TTC549 (cell line): ENCODE measurements around the gene CSMD2.
"Not testable (repeated sequence)": the region's sequence is repeated elsewhere in the genome, so short reads cannot be mapped to it uniquely, and the experiment has no call there.

Experiments
- FAIRE-seq: peaks from 2 replicates; lab custom pipeline; 2012; peaks lifted over from hg19 to GRCh38; lab: Jason Lieb, UNC

The CSMD2 gene

DNA sequence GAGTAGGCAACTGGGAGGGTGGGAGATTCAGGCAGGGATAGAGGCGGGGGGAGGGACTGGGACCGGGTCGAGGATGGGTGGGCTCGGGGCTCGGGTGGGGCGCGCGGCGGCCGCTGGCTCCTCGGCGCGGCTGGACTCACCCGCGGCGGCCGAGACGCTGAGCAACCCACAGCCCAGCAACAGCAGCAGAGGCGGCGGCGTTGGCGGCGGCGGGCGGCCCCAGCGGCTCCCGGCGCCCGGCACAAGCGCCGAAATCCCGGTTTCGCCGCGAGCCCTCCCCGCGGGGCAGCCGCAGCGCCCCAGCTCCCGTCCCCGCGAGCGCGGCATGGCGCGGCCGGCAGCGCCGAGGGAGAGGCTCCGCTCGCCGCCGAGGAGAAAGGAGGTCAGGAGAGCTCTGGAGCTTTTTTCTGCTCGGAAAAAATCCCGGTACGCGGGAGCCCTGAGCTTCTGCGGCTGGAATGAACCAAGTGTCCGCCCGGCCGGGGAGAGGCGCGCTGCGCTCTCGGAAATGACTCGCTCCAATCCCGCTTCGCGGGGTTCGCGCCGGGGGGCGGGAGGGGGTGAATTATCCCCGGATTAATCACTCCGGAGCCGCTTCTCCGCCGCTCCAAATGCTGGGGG is at the start of gene CSMD2:
Gene CSMD2, minus strand, starts transcription at position 460 of the 621 bp plus-strand sequence. Its CDS starts 133 bp downstream, at position 327.
- FAIRE-seq: no peak

DNA sequence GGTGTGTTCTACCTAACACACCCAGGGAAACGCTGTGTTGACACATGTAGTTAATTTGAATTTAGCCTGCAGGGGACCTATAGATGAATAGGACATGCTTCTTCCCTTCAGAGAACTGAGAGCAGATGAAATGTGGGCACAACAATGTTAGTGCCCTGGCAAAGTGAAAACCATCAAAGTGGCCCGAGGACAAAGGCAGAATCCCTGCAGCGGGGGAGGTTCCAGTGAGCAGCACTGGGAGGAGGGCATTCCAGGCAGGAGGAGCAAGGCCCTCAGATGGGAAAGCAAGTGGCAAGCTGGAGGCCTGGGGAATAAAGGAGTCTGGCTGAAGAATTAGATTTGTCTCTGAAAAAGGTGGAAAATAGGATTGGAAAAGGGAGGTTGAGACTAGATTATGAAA is 48.9 kb upstream of the CSMD2 start:
- FAIRE-seq: no peak

DNA sequence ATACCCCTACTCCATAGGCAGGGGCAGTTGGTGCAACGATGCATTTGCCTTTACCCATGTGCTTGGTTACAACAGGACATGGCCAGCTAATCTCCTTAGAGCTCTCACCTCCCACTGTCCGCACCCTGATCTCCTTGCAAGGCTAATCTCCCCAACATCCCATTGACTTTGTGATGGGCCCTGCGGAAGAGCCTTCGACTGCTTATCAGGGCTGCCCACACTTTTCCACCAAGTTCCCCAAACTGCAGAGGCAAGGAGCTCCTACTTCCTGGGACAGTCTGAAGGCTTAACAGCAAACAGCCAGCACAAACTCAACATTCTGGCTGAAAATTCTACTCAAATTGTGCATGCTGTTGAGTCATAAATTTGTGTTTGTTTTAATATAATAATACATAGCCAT is 47.6 kb upstream of the CSMD2 start:
- no peak for FAIRE-seq

DNA sequence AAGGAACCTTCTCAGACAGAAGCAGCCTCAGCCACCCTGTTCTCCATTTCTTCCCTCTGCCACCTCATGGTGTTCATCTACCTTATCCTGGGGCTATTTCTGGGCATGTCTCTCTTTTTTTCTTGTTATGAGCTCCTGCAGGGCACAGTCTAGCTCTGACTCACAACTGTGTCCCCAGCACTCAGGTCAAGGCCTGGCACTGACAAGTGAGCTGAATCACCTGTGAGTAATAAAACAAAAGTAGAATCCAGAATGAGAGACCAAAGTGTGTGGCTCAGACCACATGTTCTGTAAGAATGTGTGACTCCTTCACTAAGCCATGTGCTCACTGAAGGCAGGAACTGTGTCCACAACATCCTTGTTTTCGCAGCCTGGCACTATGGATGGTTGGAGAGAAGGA is 34.9 kb upstream of the CSMD2 start:
- FAIRE-seq: no peak

DNA sequence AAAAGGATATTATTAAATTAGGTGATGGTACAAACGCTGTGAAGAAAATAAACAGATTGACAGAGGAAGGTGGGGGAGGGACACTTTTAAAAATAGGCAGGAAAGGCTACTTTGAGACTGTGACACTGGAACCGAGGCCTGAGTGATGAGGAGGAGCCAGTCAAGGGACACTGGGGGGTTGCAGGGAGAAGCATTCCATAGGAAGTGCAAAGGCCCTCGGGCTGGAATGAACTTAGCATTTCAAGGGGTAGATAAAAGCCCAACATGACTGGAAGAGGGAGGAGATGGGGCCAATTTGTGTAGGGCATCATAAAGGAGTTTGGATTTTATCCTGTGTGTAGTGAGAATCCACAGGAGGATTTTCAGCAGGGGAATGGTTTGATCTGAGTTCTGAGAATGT is 27.6 kb upstream of the CSMD2 start:
- no peak for FAIRE-seq

DNA sequence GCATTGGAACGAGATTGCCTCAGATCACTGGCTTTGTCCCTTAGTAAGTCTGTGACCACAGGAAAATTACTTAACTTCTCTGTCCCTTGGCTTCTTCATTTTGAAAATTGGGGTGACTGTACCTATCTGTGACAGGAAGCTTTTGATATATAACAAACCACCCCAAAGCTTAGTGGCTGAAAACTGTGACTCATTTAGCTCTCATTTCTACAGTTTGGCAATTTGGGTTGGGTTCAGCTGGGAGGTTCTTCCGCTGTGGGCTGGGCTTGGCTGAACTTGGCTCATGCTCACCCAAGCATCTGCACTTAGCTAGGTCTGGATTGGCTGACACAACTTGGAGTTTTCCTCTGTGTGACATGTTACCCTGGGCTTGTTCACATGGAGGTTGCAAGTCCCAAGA is 25.7 kb upstream of the CSMD2 start:
- no peak for FAIRE-seq

DNA sequence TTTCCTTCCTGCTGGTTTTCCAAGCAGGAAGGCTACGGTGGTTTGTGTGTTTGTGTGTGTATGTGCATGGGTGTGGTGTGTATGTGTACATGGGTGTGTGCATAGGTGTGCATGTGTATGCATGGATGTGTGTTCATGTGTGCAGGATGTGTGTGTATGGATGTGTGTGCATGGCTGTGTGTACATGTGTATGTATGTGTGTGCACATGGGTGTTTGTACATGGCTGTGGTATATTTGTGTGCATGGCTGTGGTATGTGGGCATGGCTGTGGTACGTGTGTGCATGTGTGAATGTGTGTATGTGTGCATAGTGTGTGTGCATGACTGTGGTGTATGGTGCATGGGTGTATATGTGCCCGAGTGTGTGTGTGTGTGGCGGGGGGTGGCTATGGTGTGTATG is 24.0 kb upstream of the CSMD2 start:
- no peak for FAIRE-seq

DNA sequence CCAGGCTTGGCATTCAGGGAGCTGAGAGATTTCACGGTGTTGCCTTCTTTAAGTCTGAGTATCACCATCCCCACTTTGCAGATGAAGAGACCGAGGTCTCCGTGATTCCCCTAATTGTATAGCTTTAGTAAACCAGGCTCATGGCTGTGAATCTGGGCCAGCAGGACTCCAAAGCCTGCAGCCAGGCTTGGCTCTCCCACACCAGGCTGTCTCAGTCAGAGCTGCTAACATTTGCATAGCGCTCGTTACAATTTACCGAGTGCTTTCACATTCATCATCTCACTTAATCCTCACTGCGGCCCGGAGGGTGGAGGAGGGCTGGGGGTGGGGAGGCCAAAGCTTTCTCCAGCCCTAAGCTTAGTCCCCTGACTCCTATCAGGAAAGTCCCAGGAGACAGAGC is 23.4 kb upstream of the CSMD2 start:
- no peak for FAIRE-seq

DNA sequence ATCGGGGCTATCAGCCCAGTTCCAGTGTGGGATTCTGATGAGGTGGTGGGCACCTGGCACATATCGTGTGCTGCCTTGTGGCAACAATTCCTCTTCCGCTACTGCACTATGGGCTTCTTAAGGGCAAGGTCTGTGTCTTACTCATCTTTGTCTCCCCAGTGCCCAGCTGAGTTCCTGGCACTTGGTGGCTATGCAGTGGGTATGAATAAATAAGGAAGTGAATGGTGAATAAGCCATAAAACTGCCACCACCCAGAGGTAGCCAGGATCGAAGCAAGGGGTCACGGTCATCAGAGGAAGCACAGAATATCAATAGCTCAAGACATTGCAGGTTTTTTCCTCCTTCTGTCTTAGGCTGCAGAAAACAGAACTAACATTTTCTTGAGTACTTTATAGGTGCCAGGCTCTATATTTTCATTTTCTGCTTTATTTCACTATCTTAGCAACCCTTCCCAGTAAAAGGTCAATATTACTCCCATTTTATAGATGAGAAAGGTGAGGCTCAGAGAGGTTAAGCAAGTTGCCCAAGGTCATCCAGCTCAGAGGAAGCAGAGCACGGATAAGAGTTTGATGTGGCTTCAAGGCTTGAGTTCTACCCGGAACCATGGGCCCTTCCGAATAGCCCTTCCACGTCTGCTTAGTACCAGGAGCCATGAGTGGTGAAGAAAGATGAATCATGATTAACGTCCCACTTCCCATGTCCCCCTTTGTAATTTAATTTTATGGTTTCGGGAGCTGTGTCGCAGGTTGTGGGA is 21.9 kb upstream of the CSMD2 start:
- no peak for FAIRE-seq

DNA sequence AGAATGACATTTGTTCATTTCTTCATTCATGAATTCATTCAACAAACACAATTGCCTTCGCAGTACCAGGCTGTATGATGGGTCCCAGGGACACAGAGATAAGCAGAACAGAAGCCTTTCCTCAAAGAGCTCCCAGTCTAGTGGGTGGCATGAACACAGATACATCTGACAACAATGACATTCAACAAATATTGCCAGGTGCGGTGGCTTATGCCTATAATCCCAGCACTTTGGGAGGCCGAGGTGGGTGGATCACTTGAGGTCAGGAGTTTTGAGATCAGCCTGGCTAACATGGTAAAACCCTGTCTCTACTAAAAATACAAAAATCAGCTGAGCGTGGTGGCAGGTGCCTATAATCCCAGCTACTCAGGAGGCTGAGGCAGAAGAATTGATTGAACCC is 18.4 kb upstream of the CSMD2 start:
- not testable (repeated sequence) for FAIRE-seq

DNA sequence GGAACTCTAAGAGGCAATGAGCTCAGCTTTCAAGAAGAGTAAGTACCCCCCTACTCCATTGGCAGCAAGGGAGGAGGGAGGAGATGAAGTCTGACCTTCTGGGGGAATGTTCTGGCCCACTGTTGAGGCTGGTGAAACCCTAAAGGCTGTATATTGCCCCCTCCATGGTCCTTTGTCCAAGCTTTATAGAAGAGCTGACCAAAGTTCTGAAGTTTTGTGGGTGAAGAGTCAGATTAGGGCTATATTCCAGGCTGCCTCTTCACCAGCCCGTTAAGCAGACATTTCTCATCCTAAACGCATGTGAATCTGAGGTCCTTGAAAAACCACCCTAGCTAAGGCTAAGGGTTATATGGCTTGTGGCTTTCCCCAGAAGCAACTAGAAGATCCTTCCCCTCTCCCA is 13.0 kb upstream of the CSMD2 start:
- no peak for FAIRE-seq

DNA sequence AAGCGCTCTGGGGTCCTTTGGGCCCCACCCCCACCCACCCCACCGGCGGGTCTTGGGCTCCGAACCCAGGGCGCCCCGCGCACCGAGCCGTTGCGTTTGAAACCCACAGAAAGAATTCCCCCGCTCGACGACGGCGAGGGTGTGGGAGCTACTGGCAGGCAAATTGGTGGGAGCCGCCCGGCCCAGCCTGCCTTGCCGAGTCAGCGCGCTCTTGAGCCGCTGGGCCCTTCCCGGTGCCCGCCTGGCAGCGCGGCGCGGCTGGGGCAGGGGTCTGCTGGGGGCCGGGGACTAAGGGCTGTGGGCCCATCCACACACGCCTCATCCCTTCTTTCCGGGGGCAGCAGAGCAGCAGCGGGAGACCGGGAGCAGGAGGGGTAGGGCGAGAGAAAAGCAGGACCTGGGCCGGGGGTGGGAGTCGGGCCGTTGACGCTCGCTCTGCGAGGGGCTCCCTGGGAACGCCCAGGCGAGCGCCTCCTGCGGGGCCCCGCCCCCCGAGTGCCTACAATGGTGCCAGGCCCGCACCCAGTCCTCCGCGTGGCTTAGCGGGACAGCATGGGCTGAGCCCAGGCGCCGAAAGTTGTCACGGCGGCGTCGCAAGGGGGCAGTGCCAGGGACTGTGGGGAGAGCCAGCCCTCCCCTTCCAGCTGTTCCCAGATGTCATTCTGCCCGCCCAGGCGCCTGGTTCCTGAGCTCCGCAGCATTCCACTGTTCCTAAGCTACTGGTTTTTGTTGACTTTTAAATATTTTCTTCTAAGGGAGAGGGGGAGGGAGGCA is 12.0 kb upstream of the CSMD2 start, which contains the start of gene C1orf94:
Gene C1orf94, plus strand, starts transcription at position 78 of the 774 bp plus-strand sequence. CDS start 883 bp downstream, outside the sequence.
- FAIRE-seq: no peak

DNA sequence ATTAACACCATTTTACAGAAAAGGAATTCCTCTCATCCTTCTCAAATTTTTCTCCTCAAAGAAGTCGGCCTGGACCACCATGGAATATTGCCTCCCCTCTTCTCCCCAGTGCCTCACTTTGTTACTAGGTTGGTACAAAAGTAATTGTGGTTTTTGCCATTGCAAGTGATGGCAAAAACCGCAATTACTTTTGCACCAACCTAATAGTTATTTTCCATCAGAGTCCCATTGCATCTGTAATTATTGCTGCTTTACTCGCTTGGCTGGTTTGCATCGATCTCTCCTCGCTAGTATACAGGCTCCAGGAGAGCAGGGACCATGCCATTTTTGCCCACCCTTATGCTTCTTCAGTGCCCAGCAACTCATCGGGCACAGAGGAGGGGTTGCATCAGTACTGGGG is 10.7 kb upstream of the CSMD2 start:
- no peak for FAIRE-seq

DNA sequence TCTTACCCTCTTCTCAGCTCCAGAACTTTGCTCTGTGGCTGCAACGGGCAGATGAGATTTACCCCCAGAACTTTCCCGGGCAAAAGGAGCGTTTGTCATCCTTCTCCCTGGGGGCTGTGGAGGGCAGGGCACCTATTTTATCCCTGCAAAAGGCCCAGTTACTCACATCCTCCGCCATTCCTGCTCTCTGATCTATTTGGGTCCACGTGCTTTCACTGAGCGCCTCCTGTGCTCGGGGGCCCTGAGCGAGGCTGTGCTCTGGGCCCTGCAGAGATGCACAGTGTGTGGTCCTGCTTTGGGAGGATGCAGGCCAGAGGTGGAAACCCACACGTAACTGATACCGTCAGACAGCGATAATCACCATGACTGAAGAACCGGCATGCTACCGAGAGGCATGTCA is 2.4 kb upstream of the CSMD2 start:
- no peak for FAIRE-seq

DNA sequence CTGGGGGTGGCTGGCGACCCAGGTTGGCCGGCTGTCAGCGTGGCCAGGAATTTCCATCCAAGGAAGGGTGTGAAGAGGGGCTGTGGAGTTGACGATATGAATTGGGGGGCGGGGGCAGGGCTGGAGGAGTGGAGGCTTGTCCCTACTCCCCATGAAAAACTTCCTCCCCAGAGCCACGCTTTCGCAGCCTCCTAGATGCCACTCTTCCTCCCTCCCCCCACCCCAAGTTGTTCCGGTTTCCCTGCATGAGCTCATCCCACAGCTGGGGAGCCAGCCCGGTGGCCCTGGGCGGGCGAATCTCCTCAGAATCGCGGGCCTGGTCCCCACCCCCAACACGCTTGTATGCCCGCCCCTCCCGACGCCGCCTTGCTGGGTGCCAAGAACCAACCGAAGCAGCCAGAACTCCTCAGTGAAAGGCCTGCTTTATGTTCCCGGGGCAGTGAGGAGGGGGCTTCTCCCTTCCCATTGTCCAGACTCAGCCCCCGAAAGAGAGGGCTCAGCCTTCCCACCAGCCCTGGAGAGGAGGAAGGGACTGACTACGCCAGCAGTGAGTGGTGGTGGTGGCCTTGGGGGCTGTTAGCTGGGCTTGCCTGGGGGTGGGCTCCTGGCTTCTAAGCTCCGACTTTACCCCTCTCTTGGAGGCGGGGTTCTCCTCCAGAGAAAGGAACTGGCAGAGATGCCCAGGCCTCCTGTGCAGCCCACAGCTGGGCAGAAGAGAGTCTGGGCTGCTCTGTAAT is 1.8 kb upstream of the CSMD2 start:
- FAIRE-seq: no peak

DNA sequence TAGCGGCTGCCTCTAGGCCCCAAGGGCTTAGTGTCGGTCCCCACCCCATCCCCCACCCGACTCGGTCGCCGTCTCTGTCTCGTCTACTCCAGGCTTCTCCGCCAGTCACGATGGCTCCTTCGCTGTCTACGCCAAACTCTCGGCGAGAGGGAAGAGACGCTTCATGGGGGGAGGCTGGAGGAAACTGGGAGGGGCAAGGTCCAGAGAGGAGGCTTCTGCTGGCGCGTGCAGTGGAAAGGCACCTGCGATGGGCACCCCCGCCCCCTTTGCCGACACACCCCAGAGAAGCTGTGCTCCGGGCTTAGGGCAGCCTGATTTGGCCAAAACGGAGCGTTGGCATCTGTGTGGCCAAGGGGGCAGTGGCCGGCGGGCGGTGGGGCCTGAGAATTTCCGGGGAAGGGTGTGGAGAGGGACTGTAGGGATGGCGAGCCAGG is 1.2 kb upstream of the CSMD2 start:
- no peak for FAIRE-seq

DNA sequence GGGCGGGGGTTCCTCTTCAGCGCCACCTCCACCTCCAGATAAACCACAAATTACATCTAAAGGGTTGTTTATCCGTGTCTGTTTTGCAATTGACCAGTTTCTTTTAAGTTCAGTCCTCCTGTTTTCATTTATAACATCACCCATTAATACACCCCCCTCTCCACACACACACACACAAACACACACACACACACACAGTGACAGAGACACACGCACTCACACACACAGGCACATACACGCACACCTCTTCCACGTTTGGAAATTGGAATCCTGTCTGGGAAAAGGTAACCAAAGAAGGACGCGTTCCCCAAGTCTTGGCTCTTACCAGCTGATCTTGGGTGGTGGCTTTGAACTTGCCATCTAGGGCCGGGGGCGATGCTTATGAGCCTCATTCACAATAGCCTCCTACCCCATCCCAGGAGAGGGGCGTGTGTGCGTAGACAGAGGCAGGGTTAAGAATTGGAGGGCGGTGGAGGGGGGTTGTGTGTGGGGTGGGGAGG is 442 bp upstream of the CSMD2 start:
- no peak for FAIRE-seq

DNA sequence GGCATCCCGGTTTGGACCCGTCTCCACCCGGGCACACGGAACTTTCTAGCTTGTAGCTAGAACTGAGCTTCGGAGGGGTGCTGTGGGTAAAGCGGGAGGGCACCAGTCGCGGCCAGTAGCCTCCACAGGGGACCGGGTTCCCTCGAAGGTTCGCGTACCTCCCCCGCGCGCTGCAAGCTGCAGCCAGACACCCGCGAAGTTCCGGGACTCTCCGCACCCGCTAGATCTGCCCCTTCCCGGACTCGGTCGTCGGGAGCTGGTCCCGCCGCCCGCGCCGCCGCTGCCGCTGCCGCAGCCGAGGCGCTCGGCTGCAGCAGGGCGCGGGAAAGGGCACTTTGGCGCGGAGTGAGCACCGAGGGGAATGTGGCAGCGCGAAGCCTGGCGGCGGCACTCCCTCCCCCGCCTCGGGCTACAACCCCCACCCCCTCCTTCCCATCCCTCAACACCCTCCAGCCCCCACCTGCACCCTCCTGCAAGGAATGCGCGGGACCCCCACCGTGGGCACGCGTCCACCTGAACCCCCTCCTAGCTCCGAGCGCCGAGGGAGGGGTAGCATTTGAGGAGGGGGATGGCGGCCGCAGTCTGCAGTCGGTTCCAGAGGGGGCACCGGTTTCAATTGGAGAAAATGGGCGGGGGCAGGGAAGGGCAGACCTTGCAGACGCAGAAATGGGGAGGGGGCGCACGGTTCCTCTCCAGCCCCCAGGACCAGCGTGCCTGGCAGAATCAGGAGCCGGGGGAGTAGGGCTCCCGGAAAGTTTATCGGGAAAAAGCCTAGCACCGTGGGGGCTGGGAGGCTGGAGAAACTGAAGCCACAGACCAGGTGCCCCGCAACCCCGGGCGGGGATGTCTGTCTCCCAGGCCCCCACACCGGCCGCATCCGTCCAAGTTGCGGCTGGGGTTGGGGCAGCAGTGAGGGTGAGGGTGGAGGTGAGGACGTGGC is 968 bp downstream of the CSMD2 start:
- FAIRE-seq: no peak

DNA sequence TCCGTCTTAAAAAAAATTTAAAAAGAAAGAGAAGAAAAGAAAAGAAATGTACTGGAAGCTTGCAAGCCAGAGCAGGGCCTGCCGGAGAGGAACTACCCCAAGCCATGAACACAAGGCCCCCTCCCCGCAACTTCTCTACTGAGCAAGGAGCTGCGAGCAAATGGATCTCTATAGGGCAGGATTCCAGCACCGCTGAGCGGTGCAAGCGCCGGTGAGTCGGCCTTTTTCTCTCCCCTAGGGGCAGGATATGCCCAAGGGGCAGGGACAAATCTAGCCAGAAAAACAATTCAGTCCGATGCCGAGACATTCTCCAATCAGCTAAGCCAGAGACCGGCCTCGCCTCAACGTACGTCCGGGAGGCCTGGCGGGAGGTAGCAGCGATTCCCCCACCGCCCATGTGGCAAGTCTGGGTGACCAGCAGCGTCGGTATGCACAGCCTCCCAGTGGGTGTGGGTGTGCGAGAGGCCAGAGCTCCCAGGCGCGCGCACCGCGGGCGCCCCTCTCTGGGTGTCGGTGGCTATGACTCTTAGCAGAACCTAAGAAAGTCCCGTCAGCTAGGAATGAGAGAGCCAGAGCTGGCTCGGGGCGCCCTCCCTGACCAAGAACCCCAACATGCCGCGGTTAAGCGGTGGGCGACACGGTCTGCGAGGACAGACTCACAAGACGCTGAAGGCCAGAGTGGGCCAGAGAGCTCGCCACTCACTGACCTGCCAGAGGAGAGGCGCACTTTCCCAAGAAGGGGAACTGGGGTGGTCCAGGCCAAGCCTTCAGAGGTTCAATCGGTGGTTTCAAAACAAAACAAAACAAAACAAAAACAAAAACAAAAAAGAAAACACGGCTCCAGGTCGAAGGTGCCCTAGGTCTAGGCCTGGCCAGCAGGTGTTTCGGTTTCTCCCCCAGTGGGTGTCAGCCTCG is 1.9 kb downstream of the CSMD2 start:
- FAIRE-seq: no peak

DNA sequence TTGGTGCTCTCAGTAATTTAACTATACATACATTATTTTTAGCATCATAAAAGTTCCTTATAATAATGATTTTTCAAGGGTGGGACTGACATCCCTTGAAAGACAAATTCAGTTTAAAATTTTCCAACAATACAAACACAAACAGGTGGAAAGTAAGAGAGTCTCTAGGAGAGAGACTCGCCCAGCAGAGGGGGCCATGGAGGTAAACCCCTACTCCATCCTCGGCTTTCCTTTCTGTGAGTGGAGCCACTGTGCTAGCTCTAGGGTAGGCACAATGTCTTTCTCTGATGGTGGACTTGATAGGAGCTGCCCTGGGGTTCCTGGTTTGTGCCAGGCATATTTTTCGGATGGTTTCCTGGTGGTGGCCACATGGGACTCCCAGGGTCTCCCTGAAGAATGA is 8.3 kb downstream of the CSMD2 start:
- no peak for FAIRE-seq
